ENCODE measurements around the gene STAT5A.

STAT5A gene

GRCh38 chr17:42334677-42335076 is 46.4 kb downstream of the STAT5A start:
- Histone ChIP-seq H3K4me3 (ENCODE audit: low read depth, low read length) (no peak overlapping the region), H3K36me3 (ENCODE audit: control insufficient read depth in 2 of 2, insufficient read depth in 1 of 2, low read length in 2 of 2) (peaks cover 59 to 78% of the 10 kb centered on the region in 2 experiments), H3K9me3 (ENCODE audit: control insufficient read depth, insufficient read depth, low read depth, low read length) (no peaks in the 10 kb centered on the region), H3K4me1 (ENCODE audit: control insufficient read depth, insufficient read depth, low read length) (no peaks in the 10 kb centered on the region), H3K27ac (ENCODE audit: extremely low read depth, low read depth, low read length) (no peak overlapping the region)
- POLR2A ChIA-PET, result no interaction called here
- TF ChIP-seq ZNF530 (tag by site-specific recombination; IDR thresholded peaks at IDR 0.05; ENCODE audit: low read depth), result no peak
- TF ChIP-seq ZNF398 (tag by site-specific recombination; IDR thresholded peaks at IDR 0.05), result no peak
- TF ChIP-seq ZFHX2 (tag by site-specific recombination; conservative IDR thresholded peaks at IDR 0.05), result no peak
- no peak for TF ChIP-seq ZNF639 (tag by site-specific recombination; IDR thresholded peaks at IDR 0.05)
- no peak for TF ChIP-seq ZNF510 (tag by site-specific recombination; IDR thresholded peaks at IDR 0.05; ENCODE audit: insufficient replicate concordance)
- TF ChIP-seq SALL2 (tag by site-specific recombination; IDR thresholded peaks at IDR 0.05; ENCODE audit: borderline replicate concordance), result no peak
- no peak for TF ChIP-seq ZNF274 (IDR thresholded peaks at IDR 0.05; ENCODE audit: low read length)
- TF ChIP-seq ZNF274 (tag by site-specific recombination; IDR thresholded peaks at IDR 0.05; ENCODE audit: borderline replicate concordance), result no peak
- TF ChIP-seq ZNF155 (tag by site-specific recombination; IDR thresholded peaks at IDR 0.05), result no peak
- TF ChIP-seq BCL6B (tag by site-specific recombination; IDR thresholded peaks at IDR 0.05), result no peak
- TF ChIP-seq ZSCAN16 (tag by site-specific recombination; IDR thresholded peaks at IDR 0.05), result no peak
- no peak for TF ChIP-seq PRDM1 (tag by site-specific recombination; IDR thresholded peaks at IDR 0.05)
- TF ChIP-seq, protein P1, sequence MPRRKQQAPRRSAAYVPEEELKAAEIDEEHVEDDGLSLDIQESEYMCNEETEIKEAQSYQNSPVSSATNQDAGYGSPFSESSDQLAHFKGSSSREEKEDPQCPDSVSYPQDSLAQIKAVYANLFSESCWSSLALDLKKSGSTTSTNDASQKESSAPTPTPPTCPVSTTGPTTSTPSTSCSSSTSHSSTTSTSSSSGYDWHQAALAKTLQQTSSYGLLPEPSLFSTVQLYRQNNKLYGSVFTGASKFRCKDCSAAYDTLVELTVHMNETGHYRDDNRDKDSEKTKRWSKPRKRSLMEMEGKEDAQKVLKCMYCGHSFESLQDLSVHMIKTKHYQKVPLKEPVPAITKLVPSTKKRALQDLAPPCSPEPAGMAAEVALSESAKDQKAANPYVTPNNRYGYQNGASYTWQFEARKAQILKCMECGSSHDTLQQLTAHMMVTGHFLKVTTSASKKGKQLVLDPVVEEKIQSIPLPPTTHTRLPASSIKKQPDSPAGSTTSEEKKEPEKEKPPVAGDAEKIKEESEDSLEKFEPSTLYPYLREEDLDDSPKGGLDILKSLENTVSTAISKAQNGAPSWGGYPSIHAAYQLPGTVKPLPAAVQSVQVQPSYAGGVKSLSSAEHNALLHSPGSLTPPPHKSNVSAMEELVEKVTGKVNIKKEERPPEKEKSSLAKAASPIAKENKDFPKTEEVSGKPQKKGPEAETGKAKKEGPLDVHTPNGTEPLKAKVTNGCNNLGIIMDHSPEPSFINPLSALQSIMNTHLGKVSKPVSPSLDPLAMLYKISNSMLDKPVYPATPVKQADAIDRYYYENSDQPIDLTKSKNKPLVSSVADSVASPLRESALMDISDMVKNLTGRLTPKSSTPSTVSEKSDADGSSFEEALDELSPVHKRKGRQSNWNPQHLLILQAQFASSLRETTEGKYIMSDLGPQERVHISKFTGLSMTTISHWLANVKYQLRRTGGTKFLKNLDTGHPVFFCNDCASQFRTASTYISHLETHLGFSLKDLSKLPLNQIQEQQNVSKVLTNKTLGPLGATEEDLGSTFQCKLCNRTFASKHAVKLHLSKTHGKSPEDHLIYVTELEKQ (tag by site-specific recombination; IDR thresholded peaks at IDR 0.05; ENCODE audit: borderline replicate concordance), result no peak
- TF ChIP-seq GLI2 (tag by site-specific recombination; IDR thresholded peaks at IDR 0.05; ENCODE audit: borderline replicate concordance, low read depth), result no peak
- CTCF ChIA-PET, result interaction anchor here (0.8 to 2.7 kb wide), 5 partner anchors 10 to 217 kb away, joined by 3 to 12 read pairs (median 3); no protein-coding TSS in a partner anchor

DNA sequence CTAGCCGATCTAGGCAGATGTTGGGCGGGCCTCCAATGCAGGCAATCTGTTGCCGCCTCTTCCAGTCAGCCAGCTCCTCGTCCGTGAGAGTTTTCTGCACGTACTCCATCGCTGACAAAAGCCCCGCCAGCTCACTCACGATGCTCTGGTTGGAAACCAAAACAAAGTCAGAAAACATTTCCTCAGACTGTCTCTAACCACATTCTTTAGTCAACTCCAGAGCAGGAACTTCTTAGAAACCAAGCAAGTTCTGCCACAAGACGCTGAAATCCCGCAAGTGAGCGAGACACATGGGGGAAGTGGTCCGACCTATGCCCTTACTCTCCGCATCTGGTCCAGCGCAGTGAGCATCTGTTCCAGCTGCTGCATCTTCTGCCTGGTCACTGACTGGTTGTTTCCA is 49.1 kb downstream of the STAT5A start:
- ChIA-PET CTCF (no interaction called here), POLR2A (no interaction called here)
- TF ChIP-seq ZNF449 (tag by site-specific recombination; IDR thresholded peaks at IDR 0.05) (peak; percentile 63; the same call in 1 of the 2 replicates), ELK4 (IDR thresholded peaks at IDR 0.05; ENCODE audit: borderline replicate concordance, low read depth, low read length) (no peak)
- TF ChIP-seq, protein P2, sequence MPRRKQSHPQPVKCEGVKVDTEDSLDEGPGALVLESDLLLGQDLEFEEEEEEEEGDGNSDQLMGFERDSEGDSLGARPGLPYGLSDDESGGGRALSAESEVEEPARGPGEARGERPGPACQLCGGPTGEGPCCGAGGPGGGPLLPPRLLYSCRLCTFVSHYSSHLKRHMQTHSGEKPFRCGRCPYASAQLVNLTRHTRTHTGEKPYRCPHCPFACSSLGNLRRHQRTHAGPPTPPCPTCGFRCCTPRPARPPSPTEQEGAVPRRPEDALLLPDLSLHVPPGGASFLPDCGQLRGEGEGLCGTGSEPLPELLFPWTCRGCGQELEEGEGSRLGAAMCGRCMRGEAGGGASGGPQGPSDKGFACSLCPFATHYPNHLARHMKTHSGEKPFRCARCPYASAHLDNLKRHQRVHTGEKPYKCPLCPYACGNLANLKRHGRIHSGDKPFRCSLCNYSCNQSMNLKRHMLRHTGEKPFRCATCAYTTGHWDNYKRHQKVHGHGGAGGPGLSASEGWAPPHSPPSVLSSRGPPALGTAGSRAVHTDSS (tag by site-specific recombination; IDR thresholded peaks at IDR 0.05), result no peak
- peaks cover 1% of the 10 kb centered on the region; the same call in 1 of the 2 replicates for H3K4me1 ChIP-seq (ENCODE audit: control insufficient read depth, insufficient read depth, low read length)
- no peak overlapping the region for H3K4me3 ChIP-seq (ENCODE audit: low read depth, low read length)
- H3K9me3 ChIP-seq (ENCODE audit: control insufficient read depth, insufficient read depth, low read depth, low read length), result no peaks in the 10 kb centered on the region
- H3K27ac ChIP-seq (ENCODE audit: extremely low read depth, low read depth, low read length), result no peak overlapping the region
- H3K36me3 ChIP-seq (ENCODE audit: control insufficient read depth in 2 of 2, insufficient read depth in 1 of 2, low read length in 2 of 2), result peaks cover 49 to 83% of the 10 kb centered on the region in 2 experiments
